Naive B cell (primary cell): ENCODE results near the gene PPP2R2D. TPM values are rescaled to one million over a fixed set of nuclear protein-coding genes. Genes with fewer than 3 reads are reported as not detected.
"Not testable (repeated sequence)": the region's sequence is repeated elsewhere in the genome, so short reads cannot be mapped to it uniquely, and the experiment has no call there.

Experiments used
- ATAC-seq, 2 donors: fragments of 150-1000 bp; cut with Tn5 transposase; 2 replicates each; pipeline ENCODE4 v1.10.0; 2021; ENCODE audit warnings: low read depth in 2 of 2, mild to moderate bottlenecking in 2 of 2, moderate library complexity in 2 of 2
- DNase-seq: peaks from one replicate; pipeline ENCODE4 v3.0.0; 2022
- H3K27ac Mint-ChIP-seq, 6 donors: one replicate each; pipeline ENCODE4 v1.8.0; 2020 to 2022; ENCODE audit warnings: mild to moderate bottlenecking in 6 of 6, mixed read lengths in 6 of 6, moderate library complexity in 5 of 6, inconsistent platforms in 2 of 6
- H3K27me3 Mint-ChIP-seq, 3 donors: one replicate each; pipeline ENCODE4 v1.8.0; 2021 to 2022; ENCODE audit warnings: mixed read lengths in 3 of 3, mild to moderate bottlenecking in 1 of 3
- H3K36me3 Mint-ChIP-seq, 2 donors: one replicate each; pipeline ENCODE4 v1.8.0; 2020 to 2022; ENCODE audit warnings: mixed read lengths in 2 of 2, inconsistent platforms in 1 of 2, mild to moderate bottlenecking in 1 of 2
- H3K4me1 Mint-ChIP-seq, 3 donors: one replicate each; pipeline ENCODE4 v1.8.0; 2020 to 2022; ENCODE audit warnings: mixed read lengths in 3 of 3, inconsistent platforms in 1 of 3, mild to moderate bottlenecking in 1 of 3, moderate library complexity in 1 of 3
- H3K4me3 Mint-ChIP-seq, 8 donors: one replicate each; pipeline ENCODE4 v1.8.0; 2020 to 2022; ENCODE audit warnings: mild to moderate bottlenecking in 8 of 8, mixed read lengths in 8 of 8, moderate library complexity in 8 of 8, inconsistent platforms in 2 of 8
- H3K9me3 Mint-ChIP-seq, 7 donors: one replicate each; pipeline ENCODE4 v1.8.0; 2020 to 2022; ENCODE audit warnings: mixed read lengths in 7 of 7, mild to moderate bottlenecking in 5 of 7, inconsistent platforms in 2 of 7, moderate library complexity in 1 of 7
- polyA plus RNA-seq, 6 donors: library from polyadenylated mRNA; unstranded; fragments of 300-500 nt; fragmentation: Illumina TruSeq; gene quantifications; one replicate each; pipeline ENCODE4 v1.2.3, GENCODE V29; 2021; ENCODE audit warnings: low read depth in 6 of 6

PPP2R2D gene
- polyA plus RNA-seq, 6 donors from 2014 or later = 15.0 to 27.4 (median 22.3) TPM

DNA sequence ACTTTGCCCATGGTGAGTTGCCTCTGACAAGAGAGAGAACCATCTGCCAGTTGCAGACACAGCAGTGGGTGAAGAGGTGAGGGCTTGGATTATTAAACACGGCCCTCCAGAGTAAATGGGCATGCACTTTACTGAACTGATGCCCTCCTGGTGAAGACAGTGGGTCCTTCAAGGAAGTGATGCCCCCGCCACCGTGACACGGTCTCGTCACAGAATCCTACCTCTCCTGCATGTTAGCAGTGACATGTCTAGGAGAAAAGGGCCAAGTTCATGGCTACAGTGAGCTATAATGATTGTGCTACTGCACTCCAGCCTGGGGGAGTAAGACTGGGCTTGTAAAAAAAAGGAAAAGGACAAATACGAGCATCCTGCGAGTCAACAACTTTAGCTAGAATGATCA is 78.5 kb downstream of the PPP2R2D start:
- H3K27me3 Mint-ChIP-seq = peaks cover 0 to 11% (median 0%) of the 10 kb centered on the region in 3 donors
- H3K4me1 Mint-ChIP-seq = peaks cover 13 to 41% (median 32%) of the 10 kb centered on the region in 3 donors
- no peak for DNase-seq
- no peaks in the 10 kb centered on the region for H3K36me3 Mint-ChIP-seq
- peak overlapping the region in 1 of 6 donors; percentile 16 for H3K27ac Mint-ChIP-seq
- no peak for ATAC-seq
- H3K4me3 Mint-ChIP-seq = peak overlapping the region in 5 of 8 donors; percentile 0 to 82 (median 41)
- H3K9me3 Mint-ChIP-seq = no peaks in the 10 kb centered on the region

DNA sequence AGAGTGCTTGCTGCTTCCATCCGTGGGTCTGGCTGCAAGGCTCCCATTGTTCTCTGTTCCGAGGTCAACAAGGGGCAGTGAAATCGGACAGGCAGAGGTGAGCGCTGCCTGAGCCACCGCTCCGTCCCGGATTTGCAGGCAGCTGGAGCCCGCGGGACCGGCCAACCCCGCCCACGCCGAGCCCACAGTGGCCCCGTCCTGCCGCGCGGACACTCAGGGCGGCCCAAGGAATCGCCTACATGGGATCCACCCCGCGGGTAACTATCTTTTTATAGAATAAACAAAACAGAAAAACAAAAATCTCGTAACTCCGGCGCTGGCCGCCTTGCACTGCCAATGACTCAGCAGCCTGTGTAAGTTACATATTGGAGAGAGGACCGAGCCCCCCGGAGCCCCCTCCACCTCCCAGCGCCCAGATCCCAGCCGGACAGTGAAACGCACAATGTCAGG is 79.0 kb downstream of the PPP2R2D start:
- Mint-ChIP-seq H3K4me3 (peak overlapping the region in 7 of 8 donors; percentile 12 to 82 (median 55)), H3K36me3 (no peaks in the 10 kb centered on the region), H3K4me1 (peaks cover 13 to 41% (median 32%) of the 10 kb centered on the region in 3 donors), H3K9me3 (no peaks in the 10 kb centered on the region), H3K27me3 (peaks cover 0 to 11% (median under 1%) of the 10 kb centered on the region in 3 donors), H3K27ac (peak overlapping the region in 3 of 6 donors; percentile 8 to 65 (median 16))
- DNase-seq = no peak
- no peak for ATAC-seq

DNA sequence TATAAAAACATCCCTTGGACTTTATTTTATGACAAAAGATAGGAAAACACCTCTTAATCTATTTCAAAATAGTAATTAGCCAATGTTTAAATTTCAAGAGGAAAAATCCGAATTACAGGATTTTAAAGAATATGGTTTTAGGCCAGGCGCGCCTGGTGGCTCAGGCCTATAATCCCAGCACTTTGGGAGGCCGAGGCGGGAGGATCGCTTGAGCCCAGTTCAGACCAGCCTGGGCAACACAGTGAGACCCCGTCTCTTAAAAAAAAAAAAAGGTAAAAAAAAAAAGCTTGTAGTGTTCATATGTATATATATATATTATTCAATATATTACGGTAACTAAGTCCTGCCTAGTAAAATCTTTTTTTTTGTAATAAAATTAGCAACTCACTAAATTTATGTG is 79.5 kb downstream of the PPP2R2D start:
- peak overlapping the region in 5 of 8 donors; percentile 45 to 91 (median 84) for H3K4me3 Mint-ChIP-seq
- ATAC-seq (no peak), DNase-seq (no peak)
- H3K27me3 Mint-ChIP-seq = peaks cover 0 to 14% (median 4%) of the 10 kb centered on the region in 3 donors
- H3K27ac Mint-ChIP-seq = no peak overlapping the region
- peaks cover 13 to 41% (median 32%) of the 10 kb centered on the region in 3 donors for H3K4me1 Mint-ChIP-seq
- H3K9me3 Mint-ChIP-seq = no peaks in the 10 kb centered on the region
- no peaks in the 10 kb centered on the region for H3K36me3 Mint-ChIP-seq

DNA sequence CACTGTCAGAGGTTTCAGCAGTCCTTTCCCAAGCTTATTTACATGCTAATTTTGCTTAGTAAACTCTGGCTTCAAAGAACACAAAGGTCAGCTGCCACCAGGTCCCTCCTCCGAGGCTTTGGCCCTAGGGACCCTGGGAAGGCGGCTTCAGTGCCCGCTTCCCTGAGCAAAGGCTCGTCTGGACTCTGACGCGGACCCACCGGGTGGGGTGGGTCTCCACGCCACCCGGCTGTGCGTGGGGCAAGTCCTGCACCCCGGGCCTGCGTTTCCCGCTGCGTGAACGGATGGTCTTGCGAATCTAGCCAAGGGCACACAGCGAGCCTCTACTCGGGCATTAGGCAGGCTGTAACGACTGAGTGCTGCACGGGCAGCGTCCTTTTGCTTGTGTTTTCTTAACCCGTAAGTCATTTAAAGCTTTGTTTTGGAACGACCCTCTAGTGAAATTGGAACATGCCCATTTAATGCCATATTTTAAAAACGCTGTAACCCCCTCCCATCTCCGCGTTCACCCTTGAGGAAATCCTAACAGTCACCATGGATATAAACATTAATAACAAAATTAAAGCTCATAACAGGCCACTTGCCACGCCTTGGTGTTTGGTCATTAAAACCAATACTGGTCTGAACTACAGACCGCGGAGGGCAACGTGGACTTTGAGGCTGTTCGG is 80.1 kb downstream of the PPP2R2D start:
- Mint-ChIP-seq H3K27me3 (peaks cover 4 to 20% (median 4%) of the 10 kb centered on the region in 3 donors), H3K9me3 (no peaks in the 10 kb centered on the region), H3K27ac (peak overlapping the region in 4 of 6 donors; percentile 16 to 91 (median 46)), H3K36me3 (no peaks in the 10 kb centered on the region), H3K4me3 (peak overlapping the region; percentile 82 to 93 (median 84)), H3K4me1 (peaks cover 13 to 36% (median 32%) of the 10 kb centered on the region in 3 donors)
- ATAC-seq = no peak
- no peak for DNase-seq

DNA sequence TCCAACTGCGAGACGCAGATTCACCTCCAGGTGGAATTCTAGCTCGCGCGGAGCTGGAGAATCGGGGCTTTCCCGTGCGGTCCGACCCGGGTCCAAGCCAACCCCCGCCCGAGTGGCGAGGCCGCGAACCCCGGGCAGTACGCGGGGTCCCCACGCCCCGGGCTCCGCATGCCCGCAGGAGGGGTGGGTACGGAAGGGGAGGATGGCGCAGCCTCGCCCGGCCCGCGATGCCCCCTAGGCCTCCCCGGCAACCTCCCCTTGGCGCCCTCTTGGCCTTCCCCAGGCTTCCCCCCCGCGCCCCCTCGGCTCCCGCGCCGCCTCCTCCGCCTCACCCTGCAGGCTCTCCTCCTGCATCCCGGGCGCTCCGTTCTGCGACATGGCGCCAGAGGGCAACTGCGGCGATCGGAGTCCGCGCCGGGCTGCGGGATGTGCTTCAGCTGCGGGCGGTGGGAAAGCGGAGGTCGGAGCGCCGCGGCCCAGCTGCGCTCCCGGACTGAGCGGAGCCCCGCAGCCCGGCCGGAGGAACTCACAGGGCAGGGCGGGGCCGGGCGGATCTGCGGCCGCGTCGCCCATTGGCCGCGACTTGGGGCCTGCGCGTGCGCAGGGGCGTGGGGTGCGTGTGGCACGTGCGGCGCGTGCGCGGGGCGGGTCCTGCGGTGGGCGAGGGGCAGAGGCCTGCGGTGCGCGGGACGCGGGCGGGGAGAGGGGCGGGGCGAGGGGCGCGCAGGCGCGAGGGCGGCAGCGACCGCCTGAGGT is 80.8 kb downstream of the PPP2R2D start, which contains the start of gene BNIP3:
Gene BNIP3, minus strand, starts transcription at position 495 of the 756 bp plus-strand sequence. Its CDS starts 117 bp downstream, at position 378.
- H3K4me3 Mint-ChIP-seq = peak within 1 kb of the TSS; percentile 83 to 93 (median 88)
- H3K4me1 Mint-ChIP-seq = peaks cover 13 to 32% (median 28%) of the 10 kb centered on the region in 3 donors
- no peaks in the 10 kb centered on the region for H3K36me3 Mint-ChIP-seq
- DNase-seq (peak; percentile 95), ATAC-seq (peak; percentile 88 to 95)
- H3K27ac Mint-ChIP-seq = peak within 1 kb of the TSS in 5 of 6 donors; percentile 16 to 93 (median 82)
- no peaks in the 10 kb centered on the region for H3K9me3 Mint-ChIP-seq
- H3K27me3 Mint-ChIP-seq = peaks cover 4 to 22% (median 7%) of the 10 kb centered on the region in 3 donors

DNA sequence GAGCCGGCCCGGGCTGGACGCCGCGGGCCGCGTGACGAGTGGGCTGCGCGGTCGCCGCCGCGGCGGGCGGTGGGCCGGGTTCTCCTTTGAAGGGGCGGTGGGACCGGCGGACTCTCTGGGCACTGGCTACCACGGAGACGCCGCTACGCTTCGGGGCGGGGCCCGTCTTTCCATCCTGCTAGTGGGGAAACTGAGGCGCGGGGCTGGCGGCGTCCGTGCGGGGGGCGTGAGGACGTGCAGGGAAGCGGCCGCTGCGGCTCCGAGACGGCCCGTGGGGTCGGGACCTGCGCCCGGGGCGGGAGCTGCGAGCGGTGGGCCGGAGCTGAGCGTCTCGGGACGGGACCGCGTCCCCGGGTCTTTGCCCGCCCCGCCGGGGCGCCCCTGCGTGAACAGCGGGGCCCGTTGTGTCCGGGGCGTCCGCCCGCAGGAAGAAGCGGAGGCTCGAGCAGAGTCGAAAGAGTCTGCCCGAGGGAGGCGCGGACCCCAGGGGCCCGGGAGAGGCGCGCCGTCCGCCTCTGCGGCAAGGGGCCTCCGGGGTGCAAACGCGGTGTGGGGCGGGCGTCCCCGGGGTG is 81.5 kb downstream of the PPP2R2D start:
- Mint-ChIP-seq H3K4me1 (peaks cover 13 to 27% (median 23%) of the 10 kb centered on the region in 3 donors), H3K27me3 (peaks cover 4 to 22% (median 7%) of the 10 kb centered on the region in 3 donors), H3K27ac (peak overlapping the region in 1 of 6 donors; percentile 82), H3K9me3 (no peaks in the 10 kb centered on the region), H3K4me3 (peak overlapping the region in 7 of 8 donors; percentile 59 to 90 (median 76)), H3K36me3 (no peaks in the 10 kb centered on the region)
- peak; percentile 19 to 22 for ATAC-seq
- no peak for DNase-seq

DNA sequence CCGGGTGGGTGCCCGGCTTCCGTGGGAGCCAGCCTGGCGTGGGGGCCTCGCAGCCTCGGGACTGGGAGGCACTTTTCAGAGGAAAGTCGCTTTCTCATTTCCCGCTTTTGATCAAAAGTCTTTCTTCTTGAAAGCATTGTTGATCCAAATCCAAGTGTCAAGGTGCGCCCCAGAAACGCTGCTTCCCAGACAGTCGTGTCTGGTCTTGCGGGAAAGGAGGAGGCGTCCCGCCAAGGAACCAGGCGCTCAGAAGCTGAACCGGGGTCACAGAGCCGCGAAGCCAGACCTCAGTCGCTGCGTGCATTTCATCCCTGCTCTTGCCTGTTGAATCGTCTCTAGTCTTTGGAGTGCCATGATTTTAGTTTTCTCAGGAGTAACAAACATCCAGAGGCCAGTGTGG is 82.0 kb downstream of the PPP2R2D start:
- ATAC-seq (no peak), DNase-seq (no peak)
- peak overlapping the region in 1 of 6 donors; percentile 3 for H3K27ac Mint-ChIP-seq
- H3K27me3 Mint-ChIP-seq = peaks cover 4 to 22% (median 7%) of the 10 kb centered on the region in 3 donors
- no peaks in the 10 kb centered on the region for H3K36me3 Mint-ChIP-seq
- H3K4me3 Mint-ChIP-seq = peak overlapping the region; percentile 61 to 93 (median 82)
- H3K4me1 Mint-ChIP-seq = peaks cover 13 to 26% (median 23%) of the 10 kb centered on the region in 3 donors
- H3K9me3 Mint-ChIP-seq = no peaks in the 10 kb centered on the region

DNA sequence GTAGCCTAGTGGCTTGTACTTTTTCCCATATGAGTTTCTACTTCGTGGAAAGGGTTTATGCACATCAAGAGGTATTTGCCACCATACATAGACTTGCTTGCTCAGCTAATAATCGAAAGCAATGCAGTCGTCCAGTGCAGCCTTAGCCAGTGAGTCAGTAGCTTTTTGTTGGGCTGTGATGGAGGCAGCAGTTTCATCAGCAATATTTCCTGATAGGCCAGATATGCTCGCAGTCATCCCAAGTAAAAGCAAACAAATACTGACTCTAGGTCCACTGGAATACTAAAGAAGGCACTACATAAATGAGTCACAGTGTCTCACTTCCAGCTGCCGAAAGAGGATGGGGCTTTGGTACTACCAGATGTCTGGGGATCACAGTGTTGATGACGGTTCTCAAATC is 83.0 kb downstream of the PPP2R2D start:
- H3K36me3 Mint-ChIP-seq = no peaks in the 10 kb centered on the region
- peak overlapping the region in 6 of 8 donors; percentile 75 to 93 (median 82) for H3K4me3 Mint-ChIP-seq
- no peak for DNase-seq
- peaks cover 13 to 20% (median 19%) of the 10 kb centered on the region in 3 donors for H3K4me1 Mint-ChIP-seq
- ATAC-seq = no peak
- H3K9me3 Mint-ChIP-seq = peaks cover 0 to 2% (median 0%) of the 10 kb centered on the region in 7 donors
- H3K27me3 Mint-ChIP-seq = peaks cover 4 to 22% (median 7%) of the 10 kb centered on the region in 3 donors
- H3K27ac Mint-ChIP-seq = no peak overlapping the region

DNA sequence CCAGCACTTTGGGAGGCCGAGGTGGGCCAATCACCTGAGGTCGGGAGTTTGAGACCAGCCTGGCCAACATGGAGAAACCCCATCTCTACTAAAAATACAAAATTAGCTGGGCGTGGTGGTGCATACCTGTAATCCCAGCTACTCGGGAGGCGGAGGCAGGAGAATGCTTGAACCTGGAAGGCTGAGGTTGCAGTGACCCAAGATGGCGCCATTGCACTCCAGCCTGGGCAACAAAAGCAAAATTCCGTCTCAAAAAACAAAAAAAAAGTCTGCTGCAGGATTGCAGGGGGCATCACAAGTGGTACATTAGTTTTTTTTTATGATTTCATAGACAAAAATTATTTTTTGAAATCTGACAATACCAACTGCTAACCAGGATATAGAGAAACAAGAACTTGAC is 86.0 kb downstream of the PPP2R2D start:
- DNase-seq, H3K9me3 Mint-ChIP-seq, H3K36me3 Mint-ChIP-seq, H3K4me3 Mint-ChIP-seq, H3K4me1 Mint-ChIP-seq, ATAC-seq, H3K27ac Mint-ChIP-seq: not testable (repeated sequence)
- H3K27me3 Mint-ChIP-seq = peaks cover 4 to 16% (median 7%) of the 10 kb centered on the region in 3 donors

DNA sequence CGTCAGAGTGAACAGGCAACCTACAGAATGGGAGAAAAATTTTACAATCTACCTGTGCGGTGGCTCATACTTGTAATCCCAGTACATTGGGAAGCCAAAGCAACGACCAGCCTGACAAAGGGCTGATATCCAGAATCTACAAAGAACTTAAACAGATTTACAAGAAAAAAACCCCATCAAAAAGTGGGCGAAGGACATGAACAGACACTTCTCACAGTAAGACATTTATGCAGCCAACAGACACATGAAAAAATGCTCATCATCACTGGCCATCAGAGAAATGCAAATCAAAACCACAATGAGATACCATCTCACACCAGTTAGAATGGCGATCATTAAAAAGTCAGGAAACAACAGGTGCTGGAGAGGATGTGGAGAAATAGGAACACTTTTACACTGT is 86.5 kb downstream of the PPP2R2D start:
- H3K36me3 Mint-ChIP-seq, H3K9me3 Mint-ChIP-seq, H3K4me3 Mint-ChIP-seq, ATAC-seq, DNase-seq, H3K4me1 Mint-ChIP-seq, H3K27ac Mint-ChIP-seq: not testable (repeated sequence)
- H3K27me3 Mint-ChIP-seq = peaks cover 5 to 16% (median 7%) of the 10 kb centered on the region in 3 donors

DNA sequence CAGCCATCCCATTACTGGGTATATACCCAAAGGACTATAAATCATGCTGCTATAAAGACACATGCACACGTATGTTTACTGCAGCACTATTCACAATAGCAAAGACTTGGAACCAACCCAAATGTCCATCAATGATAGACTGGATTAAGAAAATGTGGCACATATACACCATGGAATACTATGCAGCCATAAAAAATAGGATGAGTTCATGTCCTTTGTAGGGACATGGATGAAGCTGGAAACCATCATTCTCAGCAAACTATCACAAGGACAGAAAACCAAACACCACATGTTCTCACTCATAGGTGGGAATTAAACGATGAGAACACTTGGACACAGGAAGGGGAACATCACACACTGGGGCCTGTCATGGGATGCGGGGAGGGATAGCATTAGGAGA is 87.0 kb downstream of the PPP2R2D start:
- H3K4me3 Mint-ChIP-seq, H3K4me1 Mint-ChIP-seq, ATAC-seq, H3K27ac Mint-ChIP-seq, H3K9me3 Mint-ChIP-seq, DNase-seq, H3K36me3 Mint-ChIP-seq: not testable (repeated sequence)
- H3K27me3 Mint-ChIP-seq = peaks cover 7 to 16% (median 9%) of the 10 kb centered on the region in 3 donors

DNA sequence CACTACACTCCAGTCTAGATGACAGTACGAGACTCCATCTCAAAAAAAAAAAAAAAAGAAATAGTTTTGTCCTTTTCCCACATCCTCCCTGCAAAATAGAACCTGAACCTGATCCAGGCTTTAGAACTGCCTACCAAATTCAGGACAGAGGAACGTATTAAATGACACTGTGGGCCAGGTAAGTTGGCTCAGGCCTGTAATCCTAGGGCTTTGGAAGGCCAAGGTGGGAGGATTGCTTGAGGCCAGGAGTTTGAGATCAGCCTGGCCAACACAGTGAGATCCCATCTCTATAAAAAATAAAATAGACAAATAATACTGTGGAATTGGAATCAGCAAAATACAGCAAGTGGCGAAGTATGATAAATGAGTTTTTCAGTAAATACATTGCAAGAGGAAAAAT is 90.9 kb downstream of the PPP2R2D start:
- Mint-ChIP-seq H3K4me1 (peaks cover 0 to 3% (median 0%) of the 10 kb centered on the region in 3 donors), H3K9me3 (peaks cover 0 to 2% (median 0%) of the 10 kb centered on the region in 7 donors), H3K27ac (no peak overlapping the region), H3K36me3 (no peaks in the 10 kb centered on the region), H3K4me3 (no peak overlapping the region), H3K27me3 (peaks cover 0 to 8% (median 6%) of the 10 kb centered on the region in 3 donors)
- DNase-seq = no peak
- ATAC-seq = no peak

DNA sequence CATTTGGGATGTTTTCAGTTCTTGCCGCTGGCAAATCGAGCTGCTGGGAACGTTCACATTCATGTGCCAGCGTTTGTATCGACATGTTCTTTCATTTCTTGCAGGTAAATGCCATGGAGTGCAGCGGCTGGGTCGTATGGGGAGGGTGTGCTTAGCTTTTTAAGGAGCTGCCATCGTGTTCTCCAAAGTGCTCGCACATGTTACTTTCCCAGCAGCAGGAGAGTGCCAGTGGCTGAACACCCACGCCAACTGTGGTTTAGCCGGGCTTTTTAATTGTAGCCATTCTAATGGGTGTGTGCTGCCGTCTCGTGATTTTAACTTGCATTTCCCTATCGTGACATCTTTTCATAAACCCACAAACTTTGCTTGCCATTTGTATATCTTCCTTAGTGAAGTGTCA is 92.5 kb downstream of the PPP2R2D start:
- no peak for DNase-seq
- no peak overlapping the region for H3K27ac Mint-ChIP-seq
- no peak overlapping the region for H3K4me3 Mint-ChIP-seq
- H3K27me3 Mint-ChIP-seq = peaks cover 0 to 13% (median 11%) of the 10 kb centered on the region in 3 donors
- no peaks in the 10 kb centered on the region for H3K36me3 Mint-ChIP-seq
- H3K4me1 Mint-ChIP-seq = peaks cover 0 to 3% (median 0%) of the 10 kb centered on the region in 3 donors
- ATAC-seq = no peak
- H3K9me3 Mint-ChIP-seq = peaks cover 0 to under 1% (median 0%) of the 10 kb centered on the region in 7 donors
